GM18505 (cell line): Measurements from ENCODE around the gene PTPRE.
A peak's percentile ranks its signal among the peaks of the same experiment; 100 is the strongest.

Source experiments
- ATAC-seq: cut with Tn5 transposase; IDR thresholded peaks from one replicate; pipeline ENCODE4 v1.9.1; 2021; ENCODE audit not compliant: unreplicated experiment
- POLR2A ChIP-seq: IDR thresholded peaks from 4 replicates; pipeline ENCODE4 v1.6.1; 2011; ENCODE audit warnings: borderline replicate concordance; ENCODE audit not compliant: insufficient read depth, insufficient read length; ENCODE audit errors: extremely low read depth

The PTPRE gene

GRCh38 chr10:128069351-128070051 is 162.6 kb downstream of the PTPRE start:
- ATAC-seq = peak; percentile 34
- TF ChIP-seq POLR2A = no peak

- no peak for ATAC-seq
- no peak for TF ChIP-seq POLR2A
These were observed 163.3 kb downstream of the PTPRE start for GRCh38 chr10:128070161-128070560.

GRCh38 chr10:128070721-128071416 is 164.0 kb downstream of the PTPRE start:
- no peak for ATAC-seq
- no peak for TF ChIP-seq POLR2A

GRCh38 chr10:128071417-128071782 is 164.5 kb downstream of the PTPRE start:
- TF ChIP-seq POLR2A = no peak
- ATAC-seq = no peak

- ATAC-seq = no peak
- no peak for TF ChIP-seq POLR2A
These were observed 165.1 kb downstream of the PTPRE start for GRCh38 chr10:128072046-128072445.

- TF ChIP-seq POLR2A = no peak
- no peak for ATAC-seq
These were observed 166.2 kb downstream of the PTPRE start for GRCh38 chr10:128072941-128073645.

GRCh38 chr10:128073890-128074289 is 167.0 kb downstream of the PTPRE start:
- TF ChIP-seq POLR2A = no peak
- ATAC-seq = no peak

- ATAC-seq = no peak
- no peak for TF ChIP-seq POLR2A
These were observed 167.7 kb downstream of the PTPRE start for GRCh38 chr10:128074589-128074988.

- no peak for TF ChIP-seq POLR2A
These were observed 170.4 kb downstream of the PTPRE start for GRCh38 chr10:128077155-128077875.

GRCh38 chr10:128078136-128078969 is 171.4 kb downstream of the PTPRE start:
- no peak for TF ChIP-seq POLR2A
- peak; percentile 77 for ATAC-seq

More at GRCh38 chr10:128077155-128077875, 170.4 kb downstream of the PTPRE start:
- no peak for ATAC-seq

- no peak for ATAC-seq
- TF ChIP-seq POLR2A = no peak
These were observed 173.3 kb downstream of the PTPRE start for GRCh38 chr10:128080231-128080630.

- no peak for ATAC-seq
- no peak for TF ChIP-seq POLR2A
These were observed 173.7 kb downstream of the PTPRE start for GRCh38 chr10:128080641-128081040.

GRCh38 chr10:128081222-128081621 is 174.3 kb downstream of the PTPRE start:
- no peak for ATAC-seq
- TF ChIP-seq POLR2A = no peak

GRCh38 chr10:128081720-128082119 is 174.8 kb downstream of the PTPRE start:
- no peak for ATAC-seq
- no peak for TF ChIP-seq POLR2A
